Ascending aorta (tissue), 2 donors: Measurements from ENCODE around the gene TRIM15. TPM values are rescaled to one million over a fixed set of nuclear protein-coding genes. Genes with fewer than 3 reads are reported as not detected.

Source experiments
- DNase-seq, 2 donors: peaks; one replicate each; pipeline ENCODE4 v3.0.0-alpha.2; 2019; ENCODE audit warnings: low spot score in 2 of 2
- H3K27ac ChIP-seq, 2 donors: fragments of 200-600 bp; sonication (generic); one replicate each; pipeline ENCODE4 v1.5.1; 2016 to 2017; ENCODE audit warnings: mild to moderate bottlenecking in 1 of 2
- H3K27me3 ChIP-seq: fragments of 200-600 bp; sonication (generic); one replicate; pipeline ENCODE4 v1.5.1; 2017
- H3K36me3 ChIP-seq, 2 donors: fragments of 200-600 bp; sonication (generic); one replicate each; pipeline ENCODE4 v1.5.1; 2016
- H3K4me1 ChIP-seq, 2 donors: fragments of 200-600 bp; sonication (generic); one replicate each; pipeline ENCODE4 v1.5.1; 2016 to 2017; ENCODE audit warnings: mild to moderate bottlenecking in 1 of 2
- H3K4me3 ChIP-seq, 2 donors: fragments of 200-600 bp; sonication (generic); one replicate each; pipeline ENCODE4 v1.5.1; 2016 to 2017; ENCODE audit warnings: mild to moderate bottlenecking in 1 of 2
- H3K9me3 ChIP-seq, 2 donors: fragments of 200-600 bp; sonication (generic); one replicate each; pipeline ENCODE4 v1.5.1; 2016
- CTCF ChIP-seq, 3 experiments: fragments of 200-600 bp in 2 of 3; fragments of 450-650 bp in 1 of 3; sonication (generic) in 2 of 3; IDR thresholded peaks; one replicate each; pipeline ENCODE4 v1.5.1; 2016 to 2019; ENCODE audit warnings: antibody characterized with exemption in 3 of 3, mild to moderate bottlenecking in 1 of 3, moderate library complexity in 1 of 3
- intact Hi-C: fragments of 100-400 bp; cut with DNase I; formaldehyde crosslinking; loops from one replicate; pipeline ENCODE4 v1.15.1; 2023
- total RNA-seq: library from RNA; depleted of rRNA; stranded (reverse); fragments of >200 nt; gene quantifications from one replicate; pipeline ENCODE4 v1.1.0, GENCODE V29; 2016

Gene TRIM15
- total RNA-seq, 1 donor from 2014 or later = not detected

DNA sequence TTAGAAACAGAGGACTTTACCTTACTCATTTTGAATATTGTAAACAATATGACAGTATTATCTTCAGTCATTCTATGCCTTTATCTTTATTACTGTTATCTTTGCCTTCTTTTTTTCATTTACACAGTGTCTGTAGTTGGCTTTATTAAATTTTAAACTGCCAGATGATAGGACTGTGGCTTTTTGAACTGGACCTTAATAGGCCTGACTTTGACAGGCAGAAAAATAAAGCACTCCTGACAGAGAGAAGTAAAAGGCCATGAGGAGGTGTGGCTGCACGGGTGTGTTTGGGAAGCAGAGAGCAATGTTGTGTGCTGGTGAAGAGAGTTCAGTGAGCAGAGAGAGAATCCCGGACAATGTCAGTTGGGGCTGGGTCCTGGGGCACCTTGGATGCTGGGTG, 19.6 kb upstream of the TRIM15 start:
- Histone ChIP-seq H3K4me3 (no peak overlapping the region), H3K9me3 (no peaks in the 10 kb centered on the region), H3K4me1 (no peaks in the 10 kb centered on the region), H3K27ac (no peak overlapping the region), H3K36me3 (no peaks in the 10 kb centered on the region), H3K27me3 (no peaks in the 10 kb centered on the region)
- DNase-seq = no peak
- intact Hi-C loops = no loop called here
- TF ChIP-seq CTCF (IDR thresholded peaks at IDR 0.05) = no peak

GRCh38 chr6:30144811-30145210, 18.5 kb upstream of the TRIM15 start:
- Histone ChIP-seq H3K4me1 (no peaks in the 10 kb centered on the region), H3K4me3 (no peak overlapping the region), H3K27ac (no peak overlapping the region), H3K27me3 (no peaks in the 10 kb centered on the region), H3K9me3 (no peaks in the 10 kb centered on the region), H3K36me3 (no peaks in the 10 kb centered on the region)
- TF ChIP-seq CTCF (IDR thresholded peaks at IDR 0.05) = no peak
- intact Hi-C loops = no loop called here
- no peak for DNase-seq

DNA sequence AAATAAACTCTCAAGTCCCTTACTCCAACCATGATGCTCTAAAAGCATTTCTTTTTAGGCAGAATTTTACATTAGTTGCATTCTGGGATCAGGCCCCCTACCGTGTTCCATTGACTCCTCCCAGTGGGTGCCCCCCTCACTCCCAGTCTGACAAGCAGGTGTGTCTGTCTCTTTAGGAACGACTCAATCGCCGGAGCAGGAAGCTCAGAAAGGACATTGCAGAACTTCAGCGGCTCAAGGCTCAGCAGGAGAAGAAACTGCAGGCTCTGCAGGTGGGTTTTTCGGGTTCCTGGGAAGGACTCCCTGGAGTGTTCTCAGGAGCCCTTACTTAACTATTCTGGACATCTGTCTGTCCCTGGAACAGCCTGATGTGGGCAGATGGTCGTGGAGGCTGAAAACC, 17.5 kb upstream of the TRIM15 start:
- TF ChIP-seq CTCF (IDR thresholded peaks at IDR 0.05) = no peak
- H3K4me1 ChIP-seq = no peaks in the 10 kb centered on the region
- intact Hi-C loops = no loop called here
- no peak overlapping the region for H3K4me3 ChIP-seq
- H3K9me3 ChIP-seq = no peaks in the 10 kb centered on the region
- no peak overlapping the region for H3K27ac ChIP-seq
- no peak for DNase-seq
- H3K27me3 ChIP-seq = no peaks in the 10 kb centered on the region
- no peaks in the 10 kb centered on the region for H3K36me3 ChIP-seq

GRCh38 chr6:30147096-30147495, 16.2 kb upstream of the TRIM15 start:
- Histone ChIP-seq H3K27ac (no peak overlapping the region), H3K27me3 (no peaks in the 10 kb centered on the region), H3K4me1 (no peaks in the 10 kb centered on the region), H3K36me3 (no peaks in the 10 kb centered on the region), H3K9me3 (no peaks in the 10 kb centered on the region), H3K4me3 (no peak overlapping the region)
- no peak for DNase-seq
- intact Hi-C loops = no loop called here
- no peak for TF ChIP-seq CTCF (IDR thresholded peaks at IDR 0.05)

DNA sequence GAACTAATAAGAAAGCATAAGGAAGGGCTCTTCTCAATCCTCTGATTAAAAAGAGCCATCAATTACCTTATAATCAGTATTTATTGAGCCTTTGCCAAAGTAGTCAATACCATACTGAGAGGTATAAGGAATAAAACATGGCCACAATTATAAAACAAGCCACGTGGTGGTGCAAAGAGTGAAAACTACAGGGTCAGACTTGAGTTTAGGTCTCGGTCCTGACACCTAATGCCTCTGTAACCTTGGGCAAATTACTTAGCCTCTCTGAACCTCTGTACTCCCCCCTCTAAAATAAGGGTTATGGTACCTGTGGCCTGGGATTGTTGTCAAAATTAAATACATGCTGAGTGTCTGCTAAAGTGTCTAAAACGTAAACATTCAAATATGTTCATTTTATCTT, 14.1 kb upstream of the TRIM15 start:
- H3K4me1 ChIP-seq = no peaks in the 10 kb centered on the region
- TF ChIP-seq CTCF (IDR thresholded peaks at IDR 0.05) = no peak
- H3K27ac ChIP-seq = no peak overlapping the region
- no peak overlapping the region for H3K4me3 ChIP-seq
- intact Hi-C loops = no loop called here
- H3K36me3 ChIP-seq = no peaks in the 10 kb centered on the region
- DNase-seq = no peak
- H3K27me3 ChIP-seq = no peaks in the 10 kb centered on the region
- H3K9me3 ChIP-seq = no peaks in the 10 kb centered on the region

GRCh38 chr6:30149858-30150550, 13.3 kb upstream of the TRIM15 start:
- Histone ChIP-seq H3K4me1 (no peaks in the 10 kb centered on the region), H3K27me3 (no peaks in the 10 kb centered on the region), H3K4me3 (no peak overlapping the region), H3K27ac (no peak overlapping the region), H3K36me3 (no peaks in the 10 kb centered on the region), H3K9me3 (no peaks in the 10 kb centered on the region)
- DNase-seq = no peak
- TF ChIP-seq CTCF (IDR thresholded peaks at IDR 0.05) = no peak
- intact Hi-C loops = no loop called here
